Measurements from ENCODE around the gene PCAT7.

Gene PCAT7

GRCh38 chr9:94577036-94577435 lies 22.2 kb downstream of the PCAT7 start (continued):
- no peak for TF ChIP-seq ZNF18 (tag by site-specific recombination; IDR thresholded peaks at IDR 0.05)
- TF ChIP-seq ZNF580 (tag by site-specific recombination; IDR thresholded peaks at IDR 0.05) = no peak
- no peak for TF ChIP-seq ZNF501 (tag by site-specific recombination; IDR thresholded peaks at IDR 0.05)
- no peak for TF ChIP-seq ZNF555 (tag by site-specific recombination; conservative IDR thresholded peaks at IDR 0.05)
- no peak for TF ChIP-seq ZNF302 (tag by site-specific recombination; IDR thresholded peaks at IDR 0.05; ENCODE audit: low read depth)

- Histone ChIP-seq H3K4me3 (ENCODE audit: low read depth, low read length) (no peak overlapping the region), H3K9me3 (ENCODE audit: control insufficient read depth, insufficient read depth, low read depth, low read length) (no peaks in the 10 kb centered on the region), H3K4me1 (ENCODE audit: control insufficient read depth, insufficient read depth, low read length) (no peaks in the 10 kb centered on the region), H3K27ac (ENCODE audit: extremely low read depth, low read depth, low read length) (no peak overlapping the region), H3K36me3 (ENCODE audit: control insufficient read depth in 2 of 2, insufficient read depth in 1 of 2, low read length in 2 of 2) (no peaks in the 10 kb centered on the region)
- POLR2A ChIA-PET = no interaction called here
- no peak for TF ChIP-seq PATZ1 (tag by site-specific recombination; IDR thresholded peaks at IDR 0.05)
- no peak for TF ChIP-seq ZNF239 (tag by site-specific recombination; IDR thresholded peaks at IDR 0.05)
- TF ChIP-seq ZNF449 (tag by site-specific recombination; IDR thresholded peaks at IDR 0.05) = no peak
- no peak for TF ChIP-seq PRDM10 (tag by site-specific recombination; IDR thresholded peaks at IDR 0.05)
- TF ChIP-seq FEZF1 (tag by site-specific recombination; IDR thresholded peaks at IDR 0.05) = no peak
- TF ChIP-seq ZNF76 (tag by site-specific recombination; IDR thresholded peaks at IDR 0.05; ENCODE audit: borderline replicate concordance, low read depth) = no peak
- no peak for TF ChIP-seq ZNF184 (tag by site-specific recombination; IDR thresholded peaks at IDR 0.05)
- CTCF ChIA-PET = interaction anchor here (0.6 kb wide), 1 partner anchor 18 kb away, joined by 4 read pairs; no protein-coding TSS in a partner anchor
Measured at GRCh38 chr9:94577571-94577970, 22.7 kb downstream of the PCAT7 start.

- CTCF ChIA-PET = interaction anchor here (0.8 to 1.0 kb wide), 2 partner anchors 10 to 11 kb away, joined by 3 read pairs; no protein-coding TSS in a partner anchor
- no peaks in the 10 kb centered on the region for H3K4me1 ChIP-seq (ENCODE audit: control insufficient read depth, insufficient read depth, low read length)
- H3K9me3 ChIP-seq (ENCODE audit: control insufficient read depth, insufficient read depth, low read depth, low read length) = no peaks in the 10 kb centered on the region
- no peak overlapping the region for H3K4me3 ChIP-seq (ENCODE audit: low read depth, low read length)
- POLR2A ChIA-PET = interaction anchor here (0.6 kb wide), 1 partner anchor 676 kb away, joined by 4 read pairs; no protein-coding TSS in a partner anchor
- H3K27ac ChIP-seq (ENCODE audit: extremely low read depth, low read depth, low read length) = no peak overlapping the region
- no peaks in the 10 kb centered on the region for H3K36me3 ChIP-seq (ENCODE audit: control insufficient read depth in 2 of 2, insufficient read depth in 1 of 2, low read length in 2 of 2)
- no peak for TF ChIP-seq MYNN (tag by site-specific recombination; IDR thresholded peaks at IDR 0.05; ENCODE audit: borderline replicate concordance)
- TF ChIP-seq KLF1 (tag by site-specific recombination; IDR thresholded peaks at IDR 0.05) = no peak
- no peak for TF ChIP-seq ZNF792 (tag by site-specific recombination; IDR thresholded peaks at IDR 0.05)
- no peak for TF ChIP-seq PRDM6 (tag by site-specific recombination; IDR thresholded peaks at IDR 0.05)
- no peak for TF ChIP-seq ZBTB44 (tag by site-specific recombination; IDR thresholded peaks at IDR 0.05)
- no peak for TF ChIP-seq KLF10 (tag by site-specific recombination; IDR thresholded peaks at IDR 0.05)
- TF ChIP-seq ZNF324 (tag by site-specific recombination; IDR thresholded peaks at IDR 0.05) = no peak
- TF ChIP-seq ZNF214 (tag by site-specific recombination; IDR thresholded peaks at IDR 0.05; ENCODE audit: borderline replicate concordance) = no peak
- TF ChIP-seq ZNF423 (tag by site-specific recombination; IDR thresholded peaks at IDR 0.05) = no peak
Measured at GRCh38 chr9:94581728-94582127, 26.8 kb downstream of the PCAT7 start.

Data from HEK293 (cell line).